ENCODE data around the gene ARHGAP10.

ARHGAP10 gene

GRCh38 chr4:147770831-147771230 is 38.9 kb downstream of the ARHGAP10 start:
- DNase-seq = no peak

- no peak for DNase-seq
Observed at GRCh38 chr4:147772056-147772455, 40.2 kb downstream of the ARHGAP10 start.

GRCh38 chr4:147772459-147772969 is 40.6 kb downstream of the ARHGAP10 start:
- DNase-seq = no peak

GRCh38 chr4:147773261-147774184 is 41.6 kb downstream of the ARHGAP10 start:
- DNase-seq = no peak

GRCh38 chr4:147776716-147777115 is 44.8 kb downstream of the ARHGAP10 start:
- no peak for DNase-seq

- peak; percentile 33 for DNase-seq
Observed at GRCh38 chr4:147777456-147778091, 45.7 kb downstream of the ARHGAP10 start.

- DNase-seq = no peak
Observed at GRCh38 chr4:147778942-147779341, 47.1 kb downstream of the ARHGAP10 start.

- DNase-seq = peak; percentile 45
Observed at GRCh38 chr4:147779451-147779850, 47.6 kb downstream of the ARHGAP10 start.

GRCh38 chr4:147780137-147780777 is 48.4 kb downstream of the ARHGAP10 start:
- peak; percentile 90 for DNase-seq

- peak; percentile 84 for DNase-seq
Observed at GRCh38 chr4:147782087-147782781, 50.3 kb downstream of the ARHGAP10 start.

- no peak for DNase-seq
Observed at GRCh38 chr4:147785129-147785528, 53.2 kb downstream of the ARHGAP10 start.

GRCh38 chr4:147786031-147786430 is 54.1 kb downstream of the ARHGAP10 start:
- DNase-seq = peak; percentile 56

- no peak for DNase-seq
Observed at GRCh38 chr4:147786531-147786930, 54.6 kb downstream of the ARHGAP10 start.

GRCh38 chr4:147787204-147787603 is 55.3 kb downstream of the ARHGAP10 start:
- no peak for DNase-seq

- DNase-seq = no peak
Observed at GRCh38 chr4:147788791-147789190, 56.9 kb downstream of the ARHGAP10 start.

- DNase-seq = no peak
Observed at GRCh38 chr4:147789596-147789995, 57.7 kb downstream of the ARHGAP10 start.

GRCh38 chr4:147790412-147790811 is 58.5 kb downstream of the ARHGAP10 start:
- no peak for DNase-seq

GRCh38 chr4:147791341-147791740 is 59.5 kb downstream of the ARHGAP10 start:
- DNase-seq = no peak

GRCh38 chr4:147791865-147792264 is 60.0 kb downstream of the ARHGAP10 start:
- no peak for DNase-seq

GRCh38 chr4:147793569-147794313 is 61.9 kb downstream of the ARHGAP10 start:
- DNase-seq = peak; percentile 34

- DNase-seq = no peak
Observed at GRCh38 chr4:147794314-147794680, 62.4 kb downstream of the ARHGAP10 start.

GRCh38 chr4:147794787-147795413 is 63.0 kb downstream of the ARHGAP10 start:
- DNase-seq = peak; percentile 38

Data from inflammatory macrophage treated with lipopolysaccharide for 4 hours (primary cell).